ENCODE data around the gene SMARCC1.

The SMARCC1 gene

DNA sequence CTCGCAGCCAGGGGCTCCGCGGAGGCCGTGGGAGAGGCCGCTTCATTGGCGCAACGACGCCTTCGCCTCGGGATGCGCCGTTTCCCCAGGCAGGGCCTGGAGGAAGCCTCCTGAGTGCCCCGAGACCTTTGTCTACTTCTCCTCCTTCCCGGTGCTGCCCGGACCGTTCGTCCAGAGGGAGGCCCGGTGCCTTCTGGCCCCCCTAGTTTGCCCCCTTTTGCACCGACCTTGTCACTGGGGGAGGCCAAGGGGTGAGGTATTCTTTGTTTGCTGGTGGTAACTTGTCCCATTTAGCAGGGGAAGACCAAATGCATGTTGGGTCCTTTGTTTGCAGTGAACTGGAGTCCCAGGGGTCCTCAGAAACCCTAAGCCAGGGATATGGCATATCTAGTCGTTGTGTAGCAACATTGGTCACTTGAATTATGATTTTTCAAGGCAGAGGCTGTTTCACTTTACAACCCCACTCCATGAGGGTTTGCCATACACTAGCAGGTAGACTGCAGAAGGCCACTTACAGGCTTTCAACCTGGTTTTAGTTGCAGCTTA is 21.9 kb upstream of the SMARCC1 start:
- peak overlapping the region; percentile 88 for H3K27ac ChIP-seq
- TF ChIP-seq, protein P1, sequence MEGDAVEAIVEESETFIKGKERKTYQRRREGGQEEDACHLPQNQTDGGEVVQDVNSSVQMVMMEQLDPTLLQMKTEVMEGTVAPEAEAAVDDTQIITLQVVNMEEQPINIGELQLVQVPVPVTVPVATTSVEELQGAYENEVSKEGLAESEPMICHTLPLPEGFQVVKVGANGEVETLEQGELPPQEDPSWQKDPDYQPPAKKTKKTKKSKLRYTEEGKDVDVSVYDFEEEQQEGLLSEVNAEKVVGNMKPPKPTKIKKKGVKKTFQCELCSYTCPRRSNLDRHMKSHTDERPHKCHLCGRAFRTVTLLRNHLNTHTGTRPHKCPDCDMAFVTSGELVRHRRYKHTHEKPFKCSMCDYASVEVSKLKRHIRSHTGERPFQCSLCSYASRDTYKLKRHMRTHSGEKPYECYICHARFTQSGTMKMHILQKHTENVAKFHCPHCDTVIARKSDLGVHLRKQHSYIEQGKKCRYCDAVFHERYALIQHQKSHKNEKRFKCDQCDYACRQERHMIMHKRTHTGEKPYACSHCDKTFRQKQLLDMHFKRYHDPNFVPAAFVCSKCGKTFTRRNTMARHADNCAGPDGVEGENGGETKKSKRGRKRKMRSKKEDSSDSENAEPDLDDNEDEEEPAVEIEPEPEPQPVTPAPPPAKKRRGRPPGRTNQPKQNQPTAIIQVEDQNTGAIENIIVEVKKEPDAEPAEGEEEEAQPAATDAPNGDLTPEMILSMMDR (IDR thresholded peaks at IDR 0.05), result no peak
- TF ChIP-seq ZFX (IDR thresholded peaks at IDR 0.05; ENCODE audit: borderline replicate concordance), result 0 out of 2 replicates have a peak, but pooled peaks have one; percentile 74

DNA sequence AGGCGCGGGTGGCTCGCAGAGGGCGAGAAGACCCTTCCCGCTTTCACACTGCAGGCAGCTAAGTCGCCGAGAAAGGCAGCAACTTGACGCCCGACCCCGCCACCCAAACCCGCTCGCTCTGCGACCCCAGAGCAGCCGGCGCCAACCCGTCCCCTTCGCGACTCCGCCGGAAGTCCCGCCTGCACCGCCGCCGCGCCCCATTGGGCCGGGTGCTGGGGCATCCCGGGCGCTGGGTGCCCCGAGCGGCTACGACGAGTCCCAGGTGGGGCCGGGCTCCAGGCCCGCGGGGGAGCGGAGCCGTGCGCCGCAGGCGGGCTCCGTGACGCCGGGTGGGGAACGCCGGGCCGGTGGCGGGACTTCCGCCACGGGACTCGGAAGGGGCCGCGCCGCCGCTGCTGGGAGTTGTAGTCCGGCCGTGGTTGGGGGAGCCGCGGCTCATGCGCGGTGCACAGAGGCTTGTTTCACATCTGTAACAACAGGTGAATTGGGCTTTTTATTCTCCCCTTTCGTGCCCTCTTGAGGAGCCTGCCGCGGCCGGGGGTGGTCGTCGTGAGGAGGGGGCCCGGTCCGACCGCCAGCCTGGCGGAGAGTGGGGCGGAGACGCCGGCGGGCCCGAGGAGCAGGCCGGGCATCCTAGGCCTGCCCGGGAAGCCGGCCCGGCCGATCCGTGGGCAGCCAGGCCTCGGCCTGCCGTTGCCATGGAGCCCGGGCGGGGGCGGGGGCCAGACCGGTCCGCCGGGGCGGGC is 21.2 kb upstream of the SMARCC1 start, which contains the start of gene DHX30:
TSS of gene DHX30 (plus strand) at position 405 of the 746 bp plus-strand sequence. CDS start 7,546 bp downstream, outside the sequence.
- H3K27ac ChIP-seq, result peak within 1 kb of the TSS; percentile 88
- TF ChIP-seq, protein P1 (IDR thresholded peaks at IDR 0.05), result no peak
- peak; percentile 96 for TF ChIP-seq ZFX (IDR thresholded peaks at IDR 0.05; ENCODE audit: borderline replicate concordance)

DNA sequence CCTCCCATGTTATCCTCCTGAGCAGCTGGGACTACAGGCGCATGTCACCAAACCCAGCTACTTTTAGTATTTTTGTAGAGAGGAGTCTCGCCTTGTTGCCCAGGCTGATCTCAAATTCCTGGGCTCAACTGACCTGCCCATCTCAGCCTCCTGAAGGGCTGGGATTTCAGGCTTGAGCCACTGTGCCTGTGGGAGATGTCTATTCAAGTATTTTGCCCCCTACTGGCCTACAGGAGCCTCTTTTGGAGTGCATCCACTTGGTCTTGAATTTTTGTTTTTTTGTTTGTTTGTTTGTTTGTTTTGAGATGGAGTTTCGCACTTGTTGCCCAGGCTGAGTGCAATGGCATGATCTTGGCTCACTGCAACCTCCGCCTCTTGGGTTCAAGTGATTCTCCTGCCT is 18.0 kb upstream of the SMARCC1 start:
- no peak overlapping the region for H3K27ac ChIP-seq
- no peak for TF ChIP-seq ZFX (IDR thresholded peaks at IDR 0.05; ENCODE audit: borderline replicate concordance)
- TF ChIP-seq, protein P1 (IDR thresholded peaks at IDR 0.05), result peak; percentile 64

DNA sequence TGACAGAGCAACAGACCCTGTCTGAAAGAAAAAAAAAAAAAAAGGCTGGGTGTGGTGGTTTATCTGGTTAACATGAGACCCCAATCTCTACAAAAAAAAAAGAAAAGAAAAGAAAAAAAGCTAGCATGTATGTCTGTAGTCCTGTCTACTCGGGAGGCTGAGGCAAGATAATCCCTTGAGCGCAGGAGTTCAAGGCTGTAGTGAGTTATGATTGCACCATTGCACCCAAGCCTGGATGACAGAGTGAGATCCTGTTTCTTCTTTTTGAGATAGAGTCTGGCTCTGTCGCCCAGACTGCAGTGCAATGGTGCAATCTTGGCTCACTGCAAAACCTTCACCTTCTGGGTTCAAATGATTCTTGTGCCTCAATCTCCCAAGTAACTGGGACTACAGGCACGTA is 12.9 kb upstream of the SMARCC1 start:
- no peak overlapping the region for H3K27ac ChIP-seq
- TF ChIP-seq, protein P1 (IDR thresholded peaks at IDR 0.05), result no peak
- TF ChIP-seq ZFX (IDR thresholded peaks at IDR 0.05; ENCODE audit: borderline replicate concordance), result no peak

DNA sequence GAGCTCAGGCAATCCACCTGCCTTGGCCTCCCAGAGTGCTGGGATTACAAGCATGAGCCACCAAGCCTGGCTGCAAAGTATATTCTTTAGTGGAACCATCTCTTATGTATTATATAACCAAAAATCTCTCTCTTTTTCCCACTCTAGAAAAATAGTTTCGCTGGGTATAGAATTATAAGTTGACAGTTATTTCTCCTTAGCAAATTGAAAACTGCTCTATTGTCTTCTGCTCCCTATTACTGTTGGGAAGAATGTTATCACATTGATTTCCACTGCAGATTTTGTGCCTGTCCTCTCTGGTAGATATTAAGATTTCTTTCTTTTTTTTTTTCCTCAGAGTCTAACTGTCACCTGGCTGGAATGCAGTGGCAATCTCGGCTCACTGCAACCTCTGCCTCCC is 11.0 kb upstream of the SMARCC1 start:
- TF ChIP-seq, protein P1 (IDR thresholded peaks at IDR 0.05), result no peak
- no peak for TF ChIP-seq ZFX (IDR thresholded peaks at IDR 0.05; ENCODE audit: borderline replicate concordance)
- H3K27ac ChIP-seq, result no peak overlapping the region

DNA sequence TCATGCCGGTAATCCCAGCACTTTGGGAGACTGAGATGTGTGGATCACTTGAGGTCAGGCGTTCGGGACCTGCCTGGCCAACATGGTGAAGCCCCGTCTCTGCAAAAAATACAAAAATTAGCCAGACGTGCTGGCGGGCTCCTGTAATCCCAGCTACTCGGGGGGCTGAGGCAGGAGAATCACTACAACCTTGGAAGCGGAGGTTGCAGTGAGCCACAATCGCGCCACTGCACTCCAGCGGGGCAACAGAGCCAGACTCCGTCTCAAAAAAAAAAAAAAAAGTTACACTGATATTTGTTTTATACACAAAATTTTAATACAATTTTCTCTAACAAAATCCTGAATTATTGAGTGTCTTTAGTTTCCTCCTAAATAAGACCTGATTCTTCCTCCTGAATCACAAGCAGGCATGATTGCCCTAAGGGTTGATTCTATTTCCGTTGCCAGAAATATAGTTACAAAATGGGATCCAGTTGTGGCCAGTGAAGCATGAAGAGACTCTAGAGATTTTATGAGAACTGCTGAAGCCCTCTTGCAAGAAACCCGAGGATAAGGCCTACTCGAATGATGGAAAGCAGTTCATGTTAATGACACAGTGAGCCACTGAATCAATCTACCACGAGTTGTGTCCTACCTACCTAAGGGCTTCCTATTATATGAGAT is 9.6 kb upstream of the SMARCC1 start:
- H3K27ac ChIP-seq, result no peak overlapping the region
- no peak for TF ChIP-seq ZFX (IDR thresholded peaks at IDR 0.05; ENCODE audit: borderline replicate concordance)
- TF ChIP-seq, protein P1 (IDR thresholded peaks at IDR 0.05), result no peak

DNA sequence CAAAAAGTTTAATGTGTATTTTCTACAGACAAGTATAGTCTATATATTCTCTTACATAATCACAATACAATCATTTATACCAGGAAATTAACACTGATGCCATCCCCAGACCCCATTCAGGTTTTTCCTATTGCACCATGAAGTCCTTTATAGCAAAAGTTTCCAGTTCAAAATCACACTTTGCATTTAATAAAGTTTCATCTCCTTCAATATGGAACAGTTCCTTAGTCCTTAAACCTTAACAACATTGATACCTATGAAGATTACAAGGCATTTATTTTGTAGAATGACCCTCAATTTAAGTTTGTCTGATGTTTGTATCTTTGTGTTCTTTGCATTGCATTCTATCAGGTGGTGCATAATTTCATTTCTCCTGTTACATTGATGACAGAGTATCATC is 2.0 kb upstream of the SMARCC1 start:
- H3K27ac ChIP-seq, result no peak overlapping the region
- no peak for TF ChIP-seq ZFX (IDR thresholded peaks at IDR 0.05; ENCODE audit: borderline replicate concordance)
- TF ChIP-seq, protein P1 (IDR thresholded peaks at IDR 0.05), result no peak
